LHCN-M2 (cell line): ENCODE results near the gene GIT1. TPM values are rescaled to one million over a fixed set of nuclear protein-coding genes. Genes with fewer than 3 reads are reported as not detected.

Experiments
- DNase-seq: peaks from one replicate; pipeline ENCODE4 v3.0.0-alpha.2; 2012; ENCODE audit warnings: low read depth
- total RNA-seq: library from RNA; depleted of rRNA; stranded (reverse); fragments of >200 nt; gene quantifications from 2 replicates; pipeline ENCODE4 v1.2.3, GENCODE V29; 2014

GIT1 gene
- total RNA-seq, 1 experiment from 2014 or later, result 36.0 TPM

DNA sequence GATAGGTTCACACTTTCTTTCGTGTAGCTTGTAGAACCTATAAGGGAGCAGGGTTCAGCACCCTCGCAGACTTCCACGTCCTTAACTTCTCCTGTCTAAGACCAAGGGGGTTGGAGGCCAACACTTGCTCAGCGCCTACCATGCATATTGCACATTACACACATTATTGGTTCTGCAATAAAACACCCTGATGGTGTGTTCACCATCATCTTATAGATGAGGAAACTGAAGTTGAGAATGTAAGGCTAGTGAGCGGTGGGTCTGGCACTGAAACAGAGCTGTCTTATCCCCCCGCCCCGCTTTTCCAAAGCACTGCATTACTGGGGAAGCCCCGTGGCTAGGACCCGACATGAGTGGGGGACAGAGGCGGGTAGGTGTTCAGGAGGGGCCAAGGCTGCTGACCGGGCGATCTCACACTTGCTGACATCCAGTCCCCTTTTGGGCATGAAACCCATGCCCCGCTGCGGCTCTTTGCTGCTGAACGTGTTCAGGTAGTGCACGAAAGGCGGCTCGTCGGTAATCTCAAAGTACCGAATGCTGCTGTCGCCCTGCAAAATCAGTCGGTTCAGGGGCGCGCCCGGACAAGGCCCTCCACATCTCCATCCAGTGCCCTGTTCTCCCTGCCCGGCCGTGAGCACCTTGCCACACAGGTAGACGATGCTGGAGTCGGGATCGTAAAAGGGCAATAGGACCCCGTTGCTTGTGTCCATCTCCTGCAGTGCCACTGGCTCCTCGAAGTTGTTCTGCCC, 27.0 kb upstream of the GIT1 start:
- no peak for DNase-seq

DNA sequence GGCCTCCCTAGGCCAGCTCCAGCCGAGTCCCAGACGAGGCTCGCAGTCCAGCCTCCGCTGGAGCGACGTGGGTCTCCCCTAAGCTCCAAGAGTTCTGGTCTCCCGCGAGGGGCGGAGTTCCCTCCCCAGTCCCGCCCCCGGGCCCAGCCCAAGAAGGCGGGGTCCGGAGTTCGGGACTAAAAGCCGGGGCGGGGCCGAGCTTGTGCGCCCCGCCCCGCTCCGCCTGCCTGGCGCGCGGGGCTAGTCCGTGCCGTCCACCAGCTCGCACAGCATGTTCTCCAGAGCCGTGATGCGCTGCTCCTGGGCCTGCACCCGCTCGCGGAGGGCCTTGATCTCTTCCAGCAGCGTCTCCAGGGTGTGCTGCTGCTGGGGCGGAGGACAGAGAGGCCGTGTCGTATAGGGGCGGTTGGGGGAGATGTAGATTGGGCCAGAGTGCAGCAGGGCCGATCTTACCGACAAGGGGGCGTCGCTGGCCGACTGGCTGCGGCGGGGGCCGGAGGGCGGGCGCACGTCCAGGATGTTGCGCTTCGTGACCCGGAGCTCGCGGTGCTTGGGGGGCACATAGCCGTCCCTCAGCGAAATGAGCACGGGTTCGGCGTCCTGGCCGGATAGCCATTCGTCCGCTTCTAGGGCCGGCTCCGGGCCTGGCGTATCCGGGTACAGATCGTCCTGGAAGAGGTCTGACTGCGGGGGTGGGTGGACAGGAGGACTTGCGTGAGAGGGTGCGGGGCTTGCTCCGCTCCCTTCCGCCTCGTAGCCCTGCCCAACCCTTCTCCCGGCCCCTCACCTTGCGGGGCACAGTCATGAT, 26.2 kb upstream of the GIT1 start:
- DNase-seq, result no peak

DNA sequence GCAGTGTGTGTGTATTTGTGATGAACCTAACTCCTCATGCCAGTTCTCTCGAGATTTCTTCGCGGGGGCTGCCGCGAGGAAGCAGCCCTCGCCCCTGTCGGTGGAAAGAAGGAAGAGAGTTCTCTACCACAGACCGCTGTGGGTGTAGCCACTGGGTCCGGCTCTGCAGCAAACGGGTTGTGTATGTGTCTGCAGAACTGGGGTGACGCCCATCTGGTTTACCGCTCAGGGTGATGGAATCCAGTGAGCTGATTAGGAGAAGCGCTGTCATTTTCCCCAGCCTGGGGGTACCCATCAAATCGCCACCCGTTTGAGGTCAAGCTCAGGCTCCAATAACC, 25.6 kb upstream of the GIT1 start:
- DNase-seq, result no peak

DNA sequence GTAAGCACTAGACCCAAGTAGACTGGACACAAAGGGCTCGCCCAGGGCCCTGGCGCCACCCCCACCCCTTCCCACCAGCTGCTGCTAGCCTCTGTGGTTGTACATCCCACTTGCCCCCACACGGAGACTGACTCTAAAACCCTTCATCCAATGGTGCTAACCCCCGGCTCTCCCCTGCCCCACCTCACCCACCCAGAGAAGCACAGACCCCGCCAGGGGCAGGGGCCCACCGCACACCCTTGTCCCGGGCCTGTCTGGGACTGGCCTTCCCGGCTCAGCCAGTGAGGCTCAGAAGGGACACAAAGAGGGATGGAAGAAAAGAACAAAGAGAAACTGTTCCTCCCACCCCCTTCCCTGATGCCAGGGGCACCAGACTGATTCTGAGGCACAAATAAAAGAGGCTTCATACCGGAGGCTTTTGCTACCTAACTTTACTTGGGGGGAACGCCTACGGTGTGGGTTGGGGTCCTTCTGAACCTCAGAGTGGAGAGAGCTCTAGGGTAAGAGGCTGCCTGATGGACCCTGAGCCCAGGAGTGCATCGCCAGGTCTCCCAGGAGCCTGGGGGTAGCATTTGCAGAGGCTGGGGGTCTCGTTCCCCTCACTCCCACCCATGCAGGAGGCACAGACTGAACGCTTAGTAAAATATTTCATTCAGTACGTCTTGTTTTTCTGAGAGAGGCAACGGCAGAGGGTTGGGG, 25.1 kb upstream of the GIT1 start:
- DNase-seq, result no peak

DNA sequence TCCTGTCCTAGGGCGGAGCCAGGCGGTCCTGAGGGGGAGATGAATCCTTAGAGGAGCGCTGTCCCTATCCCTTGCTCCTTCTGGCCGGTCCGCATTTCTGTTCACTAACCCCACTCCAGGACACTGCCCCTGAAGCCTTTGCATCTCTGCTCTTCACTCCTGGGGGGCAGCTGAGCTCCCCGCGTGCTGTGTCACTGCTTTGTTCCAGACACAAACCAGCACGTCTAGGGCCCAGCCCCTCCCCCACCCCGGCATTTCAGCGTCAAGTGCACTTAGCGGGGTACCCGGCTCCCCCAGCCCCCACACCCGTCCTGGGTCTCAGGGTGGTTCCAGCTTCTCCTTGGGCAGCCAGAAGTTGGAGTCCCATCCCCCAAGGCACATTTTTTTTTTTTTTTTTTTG, 24.4 kb upstream of the GIT1 start:
- DNase-seq, result no peak

DNA sequence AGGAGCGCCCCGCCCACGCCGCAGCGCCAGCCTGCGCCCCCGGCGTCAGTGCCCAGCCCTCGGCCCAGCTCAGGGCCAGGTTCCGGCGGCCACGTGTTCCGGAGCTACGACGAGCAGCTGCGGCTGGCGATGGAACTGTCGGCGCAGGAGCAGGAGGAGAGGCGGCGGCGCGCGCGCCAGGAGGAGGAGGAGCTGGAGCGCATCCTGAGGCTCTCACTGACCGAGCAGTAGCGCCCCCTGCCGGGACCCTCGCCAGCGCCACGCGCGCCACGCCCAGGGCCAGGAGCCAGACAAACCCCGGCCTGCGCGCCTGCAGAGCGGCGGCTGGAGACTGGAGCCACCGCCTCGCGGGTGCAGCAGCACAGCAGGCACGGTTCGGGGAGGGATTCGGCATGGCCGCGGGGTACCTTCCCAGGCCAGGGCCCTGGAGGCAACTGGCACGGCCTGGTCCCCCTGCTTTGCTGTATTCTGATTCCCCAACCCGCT, 23.9 kb upstream of the GIT1 start:
- no peak for DNase-seq

DNA sequence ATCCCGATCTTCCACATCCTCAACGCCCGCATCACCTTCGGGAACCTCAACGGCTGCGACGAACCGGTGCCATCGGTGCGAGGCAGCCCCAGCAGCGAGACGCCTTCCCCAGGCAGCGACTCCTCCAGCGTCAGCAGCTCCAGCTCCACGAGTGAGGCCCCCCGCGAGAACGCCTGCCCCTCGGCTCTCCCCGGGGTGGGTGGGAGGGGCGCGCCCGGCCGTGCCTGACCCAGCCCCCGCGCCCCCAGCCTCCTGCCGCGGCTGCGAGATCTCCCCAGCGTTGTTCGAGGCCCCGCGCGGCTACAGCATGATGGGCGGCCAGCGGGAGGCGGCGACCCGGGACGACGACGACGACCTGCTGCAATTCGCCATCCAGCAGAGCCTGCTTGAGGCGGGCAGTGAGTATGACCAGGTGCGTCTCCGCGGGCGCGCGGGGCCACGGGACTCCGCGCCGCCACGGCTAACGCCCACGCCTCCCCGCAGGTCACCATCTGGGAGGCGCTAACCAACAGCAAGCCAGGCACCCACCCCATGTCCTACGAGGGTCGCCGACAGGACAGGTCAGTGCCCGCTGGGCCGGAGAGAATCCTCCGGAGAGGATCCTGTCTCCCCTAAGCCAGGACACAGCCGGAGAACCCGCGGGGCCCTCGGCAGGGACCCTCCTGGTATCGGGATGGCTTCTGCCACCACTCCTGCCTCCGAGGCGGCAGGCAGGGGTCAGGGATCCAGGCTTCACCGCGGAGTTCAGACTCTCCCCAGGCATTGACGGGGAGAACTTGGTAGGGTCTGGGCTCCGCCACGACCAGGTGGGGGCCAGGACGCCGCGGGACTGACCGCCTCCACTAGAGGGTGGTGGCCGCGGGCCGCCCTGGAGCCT, 23.2 kb upstream of the GIT1 start:
- no peak for DNase-seq

DNA sequence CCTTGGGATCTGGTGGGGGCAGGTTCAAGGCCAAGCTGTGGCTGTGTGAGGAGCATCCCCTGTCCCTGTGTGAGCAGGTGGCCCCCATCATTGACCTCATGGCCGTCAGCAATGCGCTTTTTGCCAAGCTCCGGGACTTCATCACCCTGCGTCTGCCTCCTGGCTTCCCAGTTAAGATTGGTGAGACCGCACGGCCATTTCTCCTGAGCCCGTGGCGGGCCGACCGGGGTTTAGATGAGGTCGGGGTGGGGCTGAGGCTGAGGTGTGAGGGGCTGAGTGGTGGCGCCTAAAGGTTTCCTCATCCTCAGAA, 22.6 kb upstream of the GIT1 start:
- DNase-seq, result no peak

DNA sequence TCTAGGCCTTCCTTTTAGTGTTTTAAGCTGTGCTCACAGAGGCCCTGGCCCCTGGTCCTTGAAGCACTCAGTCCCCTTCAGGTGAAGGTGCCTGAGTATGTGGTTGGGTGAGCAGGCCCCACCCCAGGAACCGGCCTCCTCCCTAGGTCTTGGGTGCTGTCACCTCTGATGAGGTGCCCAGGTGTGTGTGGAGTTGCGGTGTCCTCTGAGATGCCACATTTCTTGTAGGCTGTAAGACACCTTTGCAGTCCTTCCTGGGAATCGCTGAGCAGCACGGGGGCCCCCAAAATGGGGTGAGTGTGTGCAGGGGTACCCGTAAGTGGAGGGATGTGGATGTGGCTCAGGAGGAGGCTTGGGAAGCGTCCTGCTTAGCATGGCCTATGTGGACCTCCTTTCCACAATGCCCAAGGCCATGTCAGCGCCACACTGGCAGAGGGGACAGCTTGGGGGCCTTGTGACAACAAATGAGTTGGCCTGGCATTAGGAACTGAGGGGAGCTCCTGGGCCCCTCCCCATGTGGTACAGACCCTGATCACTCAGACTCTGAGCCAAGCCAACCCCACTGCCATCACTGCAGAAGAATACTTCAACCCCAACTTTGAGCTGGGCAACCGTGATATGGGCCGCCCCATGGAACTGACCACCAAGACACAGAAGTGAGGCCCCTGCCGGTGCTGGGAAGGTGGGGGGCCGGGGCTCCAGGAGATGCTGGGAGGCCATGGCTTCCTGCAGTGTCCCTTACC, 22.1 kb upstream of the GIT1 start:
- DNase-seq, result no peak

DNA sequence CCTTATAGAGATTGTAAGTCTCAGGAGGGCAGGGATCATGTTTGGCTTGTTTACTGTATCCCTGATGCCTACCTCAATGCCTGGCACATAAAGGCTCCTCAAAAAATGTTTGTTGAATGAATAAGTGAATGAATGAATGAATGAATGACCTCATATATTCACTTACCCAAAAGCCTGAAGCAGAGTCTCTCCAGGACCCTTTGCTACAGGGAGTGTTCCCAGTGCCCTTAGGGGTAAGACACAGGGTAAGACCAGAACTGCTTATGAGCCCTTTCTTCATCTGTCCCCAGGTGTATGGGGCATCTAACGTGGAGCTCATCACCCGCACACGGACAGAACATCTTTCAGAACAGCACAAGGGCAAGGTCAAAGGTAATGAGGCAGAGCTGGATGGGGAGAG, 20.9 kb upstream of the GIT1 start:
- DNase-seq, result no peak

DNA sequence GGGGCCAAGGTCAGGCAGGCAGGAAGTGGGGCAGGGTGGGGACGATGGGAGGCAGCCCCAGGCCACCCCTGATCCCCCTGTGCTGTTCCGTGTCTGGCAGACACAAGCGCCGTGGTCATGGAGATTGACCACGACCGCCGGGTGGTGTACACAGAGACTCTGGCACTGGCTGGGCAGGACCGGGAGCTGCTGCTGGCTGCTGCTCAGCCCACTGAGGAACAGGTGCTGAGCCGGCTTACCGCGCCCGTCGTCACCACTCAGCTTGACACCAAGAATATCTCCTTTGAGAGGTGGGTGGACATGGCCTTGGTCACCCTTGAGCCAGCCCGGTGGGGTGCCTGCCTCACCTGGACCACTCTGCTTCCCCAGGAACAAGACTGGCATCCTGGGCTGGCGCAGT, 19.5 kb upstream of the GIT1 start:
- DNase-seq, result no peak

DNA sequence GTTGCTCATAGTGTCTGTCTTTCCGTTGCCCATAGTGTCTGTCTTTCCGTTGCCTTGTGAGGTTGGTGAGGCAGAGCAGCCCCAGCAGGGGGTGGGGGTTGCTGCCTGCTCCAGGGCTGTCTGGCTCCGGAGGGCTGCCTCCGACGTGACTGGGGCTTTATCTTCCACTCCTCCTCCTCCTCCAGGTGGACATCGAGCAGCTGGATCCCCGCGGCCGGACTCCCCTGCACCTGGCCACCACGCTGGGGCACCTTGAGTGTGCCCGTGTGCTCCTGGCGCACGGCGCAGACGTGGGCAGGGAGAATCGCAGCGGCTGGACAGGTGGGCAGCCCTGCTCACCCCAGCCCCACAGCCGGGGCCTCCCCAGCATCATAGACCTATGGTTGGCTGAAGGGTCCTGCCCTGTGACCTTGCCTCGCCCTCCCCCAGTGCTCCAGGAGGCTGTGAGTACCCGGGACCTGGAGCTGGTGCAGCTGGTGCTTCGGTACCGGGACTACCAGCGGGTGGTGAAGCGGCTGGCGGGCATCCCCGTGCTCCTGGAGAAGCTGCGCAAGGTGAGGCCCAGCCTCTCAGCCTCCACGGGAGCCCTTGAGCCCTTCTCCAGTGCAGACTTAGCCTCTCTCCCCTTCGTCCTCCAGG, 18.2 kb upstream of the GIT1 start:
- DNase-seq, result no peak

DNA sequence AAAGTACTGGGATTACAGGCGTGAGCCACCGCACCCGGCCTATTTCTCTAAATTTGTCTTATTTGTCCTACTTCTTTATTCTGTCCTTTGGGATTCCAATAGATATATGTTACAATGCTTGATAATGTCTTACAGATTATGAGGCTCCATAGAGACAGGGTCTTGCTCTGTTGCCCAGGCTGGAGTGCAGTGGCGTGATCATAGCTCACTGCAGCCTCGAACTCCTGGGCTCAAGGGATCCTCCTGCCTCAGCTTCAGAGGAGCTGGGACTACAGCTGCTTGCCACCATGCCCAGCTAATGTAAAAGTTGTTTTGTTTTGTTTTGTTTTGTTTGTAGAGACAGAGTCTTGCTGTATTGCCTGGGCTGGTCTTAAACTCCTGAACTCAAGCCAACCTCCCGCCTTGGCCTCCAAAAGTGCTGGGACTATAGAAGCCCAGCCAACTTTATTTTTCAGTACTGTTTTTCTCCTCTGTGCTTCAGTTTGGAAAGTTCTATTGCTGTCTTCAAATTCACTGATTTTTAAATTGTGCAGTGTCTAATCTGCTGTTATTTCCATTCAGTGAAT, 13.7 kb upstream of the GIT1 start:
- DNase-seq, result no peak

DNA sequence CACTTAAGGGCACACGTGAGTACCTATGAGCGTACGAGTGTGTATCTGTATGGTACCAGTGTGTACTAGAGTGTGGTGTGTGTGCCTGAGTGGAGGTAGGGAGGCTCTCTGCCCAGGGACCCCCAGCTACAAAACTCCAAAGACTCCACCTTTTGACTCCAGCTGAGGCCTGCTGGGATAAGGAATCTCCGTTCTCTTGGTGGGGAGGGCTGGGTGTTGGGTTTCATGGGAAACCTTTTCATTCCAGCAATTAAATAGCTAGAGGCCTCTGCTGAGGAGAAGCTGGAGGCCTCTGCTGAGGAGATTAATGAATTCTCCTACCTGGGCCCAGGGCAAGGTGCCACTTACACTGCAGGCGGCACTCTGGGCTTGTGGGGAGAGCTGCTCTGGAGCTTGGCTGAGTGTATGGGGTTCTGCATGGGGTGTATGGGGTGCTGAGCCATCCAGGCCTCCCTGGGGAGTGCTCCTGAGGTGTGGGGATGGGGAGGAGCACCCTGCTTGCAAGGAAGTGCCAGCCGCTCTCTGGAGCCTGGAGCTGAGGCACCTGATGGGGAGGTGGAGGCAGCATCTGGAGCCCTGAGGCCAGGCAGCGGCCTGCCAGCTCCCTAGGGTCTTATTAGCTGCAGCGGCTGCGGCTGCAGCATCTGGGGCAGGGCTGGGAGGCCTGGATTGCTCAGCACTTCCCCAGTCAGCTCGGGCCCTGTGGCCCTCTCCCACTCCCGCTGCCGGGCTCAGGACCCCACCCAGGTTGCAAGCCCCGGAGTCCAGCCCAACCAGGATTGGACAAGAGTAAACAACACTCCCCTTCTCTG, 8.1 kb upstream of the GIT1 start:
- no peak for DNase-seq

DNA sequence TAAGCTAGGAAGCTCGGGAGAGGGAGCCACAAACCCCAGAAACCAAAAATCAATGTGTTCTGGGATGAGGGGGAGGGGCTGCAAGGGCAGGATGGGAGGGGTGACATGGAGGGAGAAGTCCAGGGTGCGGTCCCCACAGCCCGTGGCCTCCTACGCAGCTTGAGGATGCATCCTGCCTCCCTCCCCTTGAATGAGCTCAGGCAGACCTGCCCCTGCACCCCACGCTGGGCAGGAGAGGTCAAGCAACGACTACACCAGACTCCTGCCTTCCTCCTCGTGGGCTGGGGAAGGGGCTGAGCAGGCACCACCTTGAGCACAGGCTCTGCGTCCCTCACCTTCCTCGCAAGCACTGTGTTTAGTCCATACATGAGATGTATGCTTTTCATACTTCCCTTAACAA, 7.4 kb upstream of the GIT1 start:
- no peak for DNase-seq

DNA sequence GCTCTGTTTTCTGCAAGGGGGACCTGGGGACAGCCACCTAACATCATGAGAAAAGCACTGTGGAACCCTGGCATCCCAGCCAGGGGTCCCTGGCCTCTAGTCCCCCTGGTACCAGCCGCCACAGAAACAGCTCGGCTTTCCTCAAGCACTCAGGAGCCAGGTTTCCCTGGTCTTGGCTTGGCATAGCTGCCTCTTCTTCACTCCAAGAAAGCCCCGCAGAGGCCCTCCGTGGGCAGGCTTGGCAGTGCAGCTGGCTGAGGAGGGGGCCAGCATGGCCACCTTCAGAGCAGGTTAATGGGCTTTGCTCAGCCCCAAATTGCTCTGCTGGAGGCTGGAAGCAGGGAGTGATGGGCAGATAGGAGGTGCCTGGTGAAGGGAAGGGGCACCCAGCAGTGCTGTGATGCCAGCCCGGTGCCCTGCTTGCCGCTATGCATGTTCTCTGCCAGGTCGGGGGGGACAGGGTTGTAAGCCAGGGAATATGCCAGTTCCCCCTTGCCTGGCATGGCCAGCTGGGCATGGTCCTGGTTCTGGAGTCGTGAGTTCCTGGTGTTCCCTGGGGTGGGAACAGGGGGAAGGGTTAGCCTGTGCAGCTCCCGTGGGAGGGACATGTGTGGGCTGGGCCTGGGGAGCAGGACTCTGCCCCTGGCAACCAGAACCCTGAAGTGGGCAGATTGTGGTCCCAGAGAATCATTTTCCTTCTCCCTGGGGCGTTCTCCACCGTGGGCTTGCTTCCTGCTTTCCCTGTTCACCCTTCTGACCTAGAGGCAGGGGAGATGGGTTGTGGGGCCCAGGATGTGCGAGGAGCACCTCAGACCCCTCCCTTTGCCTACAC, 6.7 kb upstream of the GIT1 start:
- no peak for DNase-seq

DNA sequence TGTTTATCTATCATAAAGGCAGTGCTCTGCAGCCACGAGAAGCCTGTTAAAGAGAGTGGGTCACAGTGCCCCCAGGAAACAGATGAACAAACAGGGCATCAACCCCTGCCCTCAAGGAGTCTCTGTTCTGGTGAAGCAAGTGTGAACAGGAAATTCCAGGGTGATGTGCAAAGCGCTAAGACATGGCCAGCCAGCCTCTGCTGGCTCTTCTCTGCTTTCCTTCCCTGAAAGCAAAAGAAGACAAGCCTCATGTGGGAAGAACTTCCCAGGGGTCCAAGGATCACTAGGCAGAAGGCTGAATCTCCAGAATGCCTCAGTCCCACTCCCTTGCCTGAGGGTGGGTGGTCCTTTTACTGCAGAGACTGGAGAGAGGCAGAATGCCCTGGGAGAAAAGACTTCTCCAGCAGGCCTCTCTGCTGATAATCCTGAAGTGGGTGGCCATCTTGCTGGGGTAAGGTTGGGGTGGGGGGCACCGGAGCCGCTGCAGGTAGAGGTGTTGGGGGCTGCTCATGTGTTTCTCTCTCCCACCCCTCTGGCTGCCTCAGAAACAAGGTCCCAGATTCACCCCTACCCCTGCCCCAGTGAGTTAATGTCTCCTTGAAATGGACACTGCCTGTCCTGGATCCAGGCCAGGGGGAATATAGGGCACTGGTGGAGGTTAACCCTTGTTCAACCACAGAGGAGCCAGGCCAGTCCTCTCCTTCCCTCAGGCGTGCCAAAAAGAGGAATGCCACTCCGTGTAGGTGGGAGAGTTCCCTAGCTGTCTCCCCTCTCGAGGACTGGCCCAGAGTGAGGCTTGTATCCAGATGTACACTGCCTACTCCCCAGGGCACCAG, 5.9 kb upstream of the GIT1 start:
- no peak for DNase-seq
